OCI-LY7 (cell line): ENCODE results near the gene TPRG1.

Source experiments
- CTCF ChIP-seq: fragments of 200-600 bp; sonication (generic); conservative IDR thresholded peaks from 2 replicates; pipeline ENCODE4 v1.5.1; 2014; ENCODE audit warnings: mild to moderate bottlenecking, antibody characterized with exemption, low read length, moderate library complexity, mixed read lengths
- EZH2phosphoT487 ChIP-seq: fragments of 200-600 bp; sonication (generic); IDR thresholded peaks from 2 replicates; pipeline ENCODE4 v1.6.1; 2018; ENCODE audit warnings: low read depth, borderline replicate concordance, mild to moderate bottlenecking, mixed run types, antibody characterized with exemption, low read length, moderate library complexity, mixed read lengths

DNA sequence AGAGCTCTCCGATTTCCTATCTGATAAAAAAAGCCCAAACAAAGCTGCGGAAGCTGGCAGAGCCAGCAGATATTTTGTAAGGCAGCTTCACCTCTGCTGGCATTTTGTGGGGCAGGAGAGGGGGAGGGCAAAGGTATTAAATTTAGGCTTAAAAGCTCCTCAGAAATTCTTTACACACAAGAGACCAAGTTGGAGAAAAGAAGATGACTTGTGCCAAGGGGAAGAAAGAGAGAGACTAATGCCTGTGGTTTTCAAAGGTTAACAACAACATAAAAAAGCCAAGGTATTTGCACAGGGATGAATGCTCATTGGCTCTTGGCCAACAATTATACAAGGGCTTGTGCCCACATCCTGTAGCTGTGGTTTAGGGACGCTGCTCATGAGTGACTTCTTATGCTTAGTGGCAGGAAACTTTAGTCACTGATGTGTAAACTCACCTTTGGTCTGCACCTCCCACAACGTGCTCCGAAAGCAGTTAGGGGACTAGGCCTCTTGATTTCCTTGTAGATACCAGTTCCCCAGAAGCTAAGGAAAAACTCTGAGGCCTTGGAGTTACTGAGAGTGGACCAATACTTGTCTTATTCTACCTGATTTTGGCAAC, 152.9 kb downstream of the TPRG1 start:
- no peak for TF ChIP-seq CTCF
- no peak; the same call in 1 of the 2 replicates for TF ChIP-seq EZH2phosphoT487
